ENCODE results near the gene TNK1.
"Not testable (repeated sequence)": the region's sequence is repeated elsewhere in the genome, so short reads cannot be mapped to it uniquely, and the experiment has no call there.

The TNK1 gene

GRCh38 chr17:7380855-7381683 lies at the start of gene TNK1:
TNK1 (plus strand) TSS chr17:7381089; CDS start chr17:7382927, 1,838 bp downstream.
- peak; percentile 59 for DNase-seq (ENCODE audit: low spot score)

- DNase-seq (ENCODE audit: low spot score) = no peak
Measured at GRCh38 chr17:7332111-7332510, 48.8 kb upstream of the TNK1 start.

DNA sequence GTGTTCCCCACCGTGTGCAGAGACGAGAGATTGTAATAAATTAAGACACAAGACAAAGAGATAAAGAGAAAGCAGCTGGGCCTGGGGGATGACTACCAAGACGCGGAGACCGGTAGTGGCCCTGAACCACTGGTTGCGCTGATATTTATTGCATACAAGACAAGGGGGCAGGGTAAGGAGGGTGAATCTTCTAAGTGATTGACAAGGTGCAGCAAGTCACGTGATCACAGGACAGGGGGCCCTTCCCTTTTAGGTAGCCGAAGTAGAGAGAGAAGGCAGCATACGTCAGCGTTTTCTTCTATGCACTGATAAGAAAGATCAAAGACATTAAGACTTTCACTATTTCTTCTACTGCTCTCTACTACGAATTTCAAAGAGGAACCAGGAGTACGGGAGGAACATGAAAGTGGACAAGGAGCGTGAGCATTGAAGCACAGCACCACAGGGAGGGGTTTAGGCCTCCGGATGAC lies 48.3 kb upstream of the TNK1 start:
- DNase-seq (ENCODE audit: low spot score) = not testable (repeated sequence)

- no peak for DNase-seq (ENCODE audit: low spot score)
Measured at GRCh38 chr17:7334938-7335538, 45.9 kb upstream of the TNK1 start.

- not testable (repeated sequence) for DNase-seq (ENCODE audit: low spot score)
Measured at GRCh38 chr17:7335765-7336164, 45.1 kb upstream of the TNK1 start.

GRCh38 chr17:7336240-7337175 lies 44.4 kb upstream of the TNK1 start, which contains the start of gene ACAP1:
ACAP1 (plus strand) TSS chr17:7336529; CDS start chr17:7336735, 206 bp downstream.
- no peak for DNase-seq (ENCODE audit: low spot score)

- not testable (repeated sequence) for DNase-seq (ENCODE audit: low spot score)
Measured at GRCh38 chr17:7337600-7337999, 43.3 kb upstream of the TNK1 start.

- DNase-seq (ENCODE audit: low spot score) = no peak
Measured at GRCh38 chr17:7340179-7340578, 40.7 kb upstream of the TNK1 start.

DNA sequence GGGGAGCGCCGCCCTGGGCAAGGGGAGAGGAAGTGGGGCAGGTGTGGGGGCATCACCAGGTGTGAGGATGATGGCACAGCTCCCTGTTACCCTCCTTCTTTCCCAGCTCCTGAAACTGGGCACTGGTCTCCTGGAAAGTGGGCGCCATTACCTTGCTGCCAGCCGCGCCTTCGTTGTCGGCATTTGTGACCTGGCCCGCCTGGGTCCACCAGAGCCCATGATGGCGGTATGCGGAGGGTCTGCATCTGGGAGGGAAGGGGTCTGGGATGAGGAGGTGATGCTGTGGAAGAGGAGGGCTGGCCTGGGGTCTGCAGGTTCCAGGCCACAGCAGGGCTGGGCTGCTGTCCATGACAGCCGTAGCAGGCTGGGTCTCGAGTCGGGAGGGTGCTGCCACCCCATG lies 39.0 kb upstream of the TNK1 start:
- no peak for DNase-seq (ENCODE audit: low spot score)

DNA sequence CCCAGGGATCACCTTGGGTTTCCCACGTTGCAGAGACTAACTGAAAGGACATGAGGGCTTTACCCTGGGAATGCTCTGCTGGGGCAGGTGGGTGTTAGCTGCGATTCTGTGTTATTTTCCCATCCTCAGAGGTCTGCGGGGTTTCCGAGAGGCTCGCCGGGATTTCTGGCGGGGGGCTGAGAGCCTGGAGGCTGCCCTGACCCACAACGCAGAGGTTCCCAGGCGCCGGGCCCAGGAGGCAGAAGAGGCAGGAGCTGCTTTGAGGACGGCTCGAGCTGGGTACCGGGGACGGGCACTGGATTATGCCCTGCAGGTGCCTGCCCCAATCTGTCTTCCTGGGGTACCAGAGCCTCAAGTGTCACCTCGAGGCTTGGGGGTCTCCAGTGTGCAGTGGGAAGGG lies 37.6 kb upstream of the TNK1 start:
- no peak for DNase-seq (ENCODE audit: low spot score)

- no peak for DNase-seq (ENCODE audit: low spot score)
Measured at GRCh38 chr17:7346761-7347614, 33.9 kb upstream of the TNK1 start.

DNA sequence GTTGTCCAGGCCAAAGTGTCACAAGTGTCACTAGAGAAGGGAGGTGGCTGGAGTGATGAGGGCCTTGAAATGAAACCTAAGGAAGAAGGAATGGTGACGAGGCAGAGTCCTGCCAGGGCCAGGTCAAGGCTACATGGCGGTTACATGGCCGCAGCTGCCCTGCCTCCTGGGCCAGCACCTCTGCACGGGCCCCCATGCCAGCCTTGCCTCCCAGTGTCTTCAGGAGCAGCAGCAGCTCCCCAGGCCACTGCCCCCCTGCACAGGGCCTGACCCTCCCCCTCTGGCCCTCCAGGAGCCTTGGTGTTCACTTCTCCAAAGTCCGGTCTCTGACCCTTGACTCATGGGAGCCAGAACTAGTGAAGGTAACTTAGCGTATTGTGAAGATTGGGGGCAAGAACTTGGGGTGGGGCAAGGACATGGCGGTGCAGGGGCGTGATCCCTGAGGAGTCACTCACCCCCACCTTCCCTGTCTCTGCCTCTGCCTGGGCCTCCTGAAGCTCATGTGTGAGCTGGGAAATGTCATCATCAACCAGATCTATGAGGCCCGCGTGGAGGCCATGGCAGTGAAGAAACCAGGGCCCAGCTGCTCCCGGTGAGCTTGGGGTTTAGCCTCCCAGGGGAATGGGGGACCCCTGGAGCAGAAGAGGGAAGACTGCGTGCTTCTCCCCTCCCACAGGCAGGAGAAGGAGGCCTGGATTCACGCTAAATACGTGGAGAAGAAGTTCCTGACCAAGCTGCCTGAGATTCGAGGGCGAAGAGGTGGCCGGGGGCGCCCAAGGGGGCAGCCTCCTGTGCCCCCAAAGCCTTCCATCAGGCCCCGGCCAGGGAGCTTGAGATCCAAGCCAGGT lies 33.0 kb upstream of the TNK1 start:
- no peak for DNase-seq (ENCODE audit: low spot score)

GRCh38 chr17:7348478-7349242 lies 32.2 kb upstream of the TNK1 start:
- no peak for DNase-seq (ENCODE audit: low spot score)

DNA sequence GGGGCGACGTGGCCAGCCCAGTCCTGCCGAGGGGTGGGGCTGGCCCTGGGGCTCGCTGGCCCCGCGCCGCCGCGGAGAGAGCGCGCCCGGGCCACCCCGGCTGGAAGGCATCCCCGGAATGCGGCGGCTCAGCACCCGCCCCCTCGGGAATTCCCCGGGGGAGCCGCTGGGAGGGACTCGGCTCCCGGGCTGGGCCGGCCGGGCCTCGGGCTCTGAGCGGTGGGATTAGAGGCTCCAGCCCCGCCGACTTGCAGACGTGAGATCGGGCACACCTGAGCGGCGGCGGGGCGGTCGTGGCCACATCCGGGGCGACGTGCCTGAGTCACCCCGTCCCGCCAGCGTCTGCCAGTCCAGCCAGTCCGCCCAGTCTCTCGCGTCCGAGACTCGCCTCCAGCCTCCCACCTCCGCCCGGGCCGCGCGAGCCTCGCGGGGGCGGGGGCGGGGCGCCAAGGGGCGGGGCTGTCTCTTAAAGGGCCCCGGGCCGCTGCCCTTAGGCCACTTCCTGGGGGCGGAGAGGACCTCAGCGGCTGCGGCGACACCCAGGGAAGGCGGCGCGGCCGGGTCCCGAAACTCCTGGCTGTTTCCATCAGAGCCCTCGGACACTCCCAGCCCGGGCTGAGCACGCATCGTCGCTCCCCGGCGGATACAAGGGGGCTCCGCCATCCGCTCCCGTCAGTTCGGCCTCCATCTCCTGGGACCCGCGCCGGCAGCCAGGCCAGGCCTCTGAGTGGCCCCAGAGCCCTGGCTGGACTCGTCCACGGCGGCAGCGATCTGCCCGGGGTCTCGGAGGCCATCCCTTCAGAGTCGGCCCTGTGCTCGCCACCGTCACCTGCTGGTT lies 29.0 kb upstream of the TNK1 start, which contains the start of gene KCTD11:
Gene KCTD11, plus strand, starts transcription at position 498 of the 838 bp plus-strand sequence.
- peak; percentile 98 for DNase-seq (ENCODE audit: low spot score)

DNA sequence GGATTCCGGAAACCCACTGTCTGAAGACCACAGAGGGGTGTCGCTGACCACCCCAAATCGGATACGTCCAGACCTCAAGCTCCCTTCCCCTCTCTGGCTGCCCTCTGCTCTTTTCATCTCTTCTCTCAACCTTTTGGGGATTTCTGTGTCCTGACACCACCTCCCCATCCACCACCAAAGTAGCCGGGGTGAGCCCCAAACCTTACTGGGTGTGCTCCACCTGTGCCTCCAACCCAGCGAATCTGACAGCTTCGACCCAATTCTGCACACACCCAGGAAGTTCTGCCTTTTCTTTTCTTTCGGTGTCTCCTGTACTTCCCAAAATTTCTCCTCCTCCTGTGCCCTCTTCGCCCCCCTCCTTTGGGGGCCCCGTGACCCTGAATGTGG lies 28.4 kb upstream of the TNK1 start:
- no peak for DNase-seq (ENCODE audit: low spot score)

DNA sequence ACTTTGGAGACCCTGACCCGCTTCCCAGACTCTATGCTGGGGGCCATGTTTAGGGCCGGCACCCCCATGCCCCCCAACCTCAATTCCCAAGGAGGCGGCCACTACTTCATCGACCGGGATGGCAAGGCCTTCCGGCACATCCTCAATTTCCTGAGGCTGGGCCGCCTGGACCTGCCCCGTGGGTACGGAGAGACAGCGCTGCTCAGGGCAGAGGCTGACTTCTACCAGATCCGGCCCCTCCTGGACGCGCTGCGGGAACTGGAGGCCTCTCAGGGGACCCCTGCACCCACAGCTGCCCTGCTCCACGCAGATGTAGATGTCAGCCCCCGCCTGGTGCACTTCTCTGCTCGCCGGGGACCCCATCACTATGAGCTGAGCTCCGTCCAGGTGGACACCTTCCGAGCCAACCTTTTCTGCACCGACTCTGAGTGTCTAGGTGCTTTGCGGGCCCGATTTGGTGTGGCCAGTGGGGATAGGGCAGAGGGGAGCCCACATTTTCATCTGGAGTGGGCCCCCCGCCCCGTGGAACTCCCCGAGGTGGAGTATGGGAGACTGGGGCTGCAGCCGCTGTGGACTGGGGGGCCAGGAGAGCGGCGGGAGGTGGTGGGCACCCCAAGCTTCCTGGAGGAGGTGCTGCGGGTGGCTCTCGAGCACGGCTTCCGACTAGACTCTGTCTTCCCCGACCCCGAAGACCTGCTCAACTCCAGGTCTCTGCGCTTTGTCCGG lies 27.8 kb upstream of the TNK1 start:
- DNase-seq (ENCODE audit: low spot score) = no peak

DNA sequence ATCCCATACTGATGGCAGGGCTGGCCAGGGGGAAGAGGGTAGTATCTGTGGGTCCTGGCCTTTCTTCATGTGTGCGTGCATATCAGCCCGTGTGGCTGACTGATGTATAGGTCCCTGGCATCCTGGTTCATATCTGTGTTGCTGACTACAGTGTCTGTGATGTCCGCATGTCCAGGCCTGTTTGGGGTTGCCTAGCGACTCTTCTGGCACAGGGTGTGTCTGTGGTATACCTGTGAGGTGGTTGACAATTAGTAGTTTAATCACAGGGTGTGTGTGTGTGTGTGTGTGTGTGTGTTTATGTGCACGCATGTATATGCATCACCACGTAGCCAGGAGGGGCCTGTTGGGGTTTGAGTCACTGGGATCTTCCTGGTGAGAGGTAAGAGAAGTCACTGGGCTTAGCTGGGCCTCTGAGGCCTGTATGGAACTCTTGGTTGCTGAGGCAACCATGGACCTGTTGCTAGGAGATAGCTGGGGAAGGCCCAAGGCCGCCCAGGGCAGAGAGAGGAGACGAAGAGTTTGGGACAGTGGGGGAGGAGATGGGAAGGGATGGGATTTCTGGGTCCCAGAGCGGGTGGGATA lies 26.5 kb upstream of the TNK1 start:
- DNase-seq (ENCODE audit: low spot score) = peak; percentile 96
